ENCODE data around the gene AKAP13.
A peak's percentile ranks its signal among the peaks of the same experiment; 100 is the strongest.

AKAP13 gene

GRCh38 chr15:85396554-85396953 is 16.2 kb downstream of the AKAP13 start:
- no peak overlapping the region for H3K4me3 Mint-ChIP-seq
- no peaks in the 10 kb centered on the region for H3K9me3 Mint-ChIP-seq
- TF ChIP-seq, protein P1, sequence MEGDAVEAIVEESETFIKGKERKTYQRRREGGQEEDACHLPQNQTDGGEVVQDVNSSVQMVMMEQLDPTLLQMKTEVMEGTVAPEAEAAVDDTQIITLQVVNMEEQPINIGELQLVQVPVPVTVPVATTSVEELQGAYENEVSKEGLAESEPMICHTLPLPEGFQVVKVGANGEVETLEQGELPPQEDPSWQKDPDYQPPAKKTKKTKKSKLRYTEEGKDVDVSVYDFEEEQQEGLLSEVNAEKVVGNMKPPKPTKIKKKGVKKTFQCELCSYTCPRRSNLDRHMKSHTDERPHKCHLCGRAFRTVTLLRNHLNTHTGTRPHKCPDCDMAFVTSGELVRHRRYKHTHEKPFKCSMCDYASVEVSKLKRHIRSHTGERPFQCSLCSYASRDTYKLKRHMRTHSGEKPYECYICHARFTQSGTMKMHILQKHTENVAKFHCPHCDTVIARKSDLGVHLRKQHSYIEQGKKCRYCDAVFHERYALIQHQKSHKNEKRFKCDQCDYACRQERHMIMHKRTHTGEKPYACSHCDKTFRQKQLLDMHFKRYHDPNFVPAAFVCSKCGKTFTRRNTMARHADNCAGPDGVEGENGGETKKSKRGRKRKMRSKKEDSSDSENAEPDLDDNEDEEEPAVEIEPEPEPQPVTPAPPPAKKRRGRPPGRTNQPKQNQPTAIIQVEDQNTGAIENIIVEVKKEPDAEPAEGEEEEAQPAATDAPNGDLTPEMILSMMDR (IDR thresholded peaks at IDR 0.05) = no peak
- H3K27me3 Mint-ChIP-seq (ENCODE audit: low read depth, poor library complexity) = no peaks in the 10 kb centered on the region
- no peak overlapping the region for H3K27ac Mint-ChIP-seq
- DNase-seq = no peak
- H3K4me1 Mint-ChIP-seq = peaks cover 66% of the 10 kb centered on the region
- peaks cover 11% of the 10 kb centered on the region for H3K36me3 Mint-ChIP-seq (ENCODE audit: low read depth)

DNA sequence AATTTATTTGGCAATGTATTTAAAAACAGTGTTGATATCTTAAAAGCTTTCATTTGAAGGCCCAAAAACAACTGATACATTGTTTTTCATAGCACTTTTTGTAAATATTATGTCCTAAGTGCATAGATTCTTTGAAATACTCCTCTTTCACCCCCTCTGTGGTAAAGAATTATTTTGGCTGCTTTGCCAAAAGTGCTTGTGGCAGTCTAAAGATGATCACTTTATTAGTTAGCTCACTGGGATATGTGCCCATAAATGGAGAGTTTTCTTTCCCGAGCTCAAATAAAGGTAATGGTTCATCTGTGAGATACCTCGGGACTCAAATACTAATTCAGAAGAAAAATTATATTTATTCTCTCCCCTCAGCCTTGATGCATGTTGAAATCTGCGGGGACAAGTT is 16.7 kb downstream of the AKAP13 start:
- Mint-ChIP-seq H3K4me1 (peaks cover 72% of the 10 kb centered on the region), H3K27me3 (ENCODE audit: low read depth, poor library complexity) (no peaks in the 10 kb centered on the region), H3K36me3 (ENCODE audit: low read depth) (peaks cover 11% of the 10 kb centered on the region), H3K27ac (no peak overlapping the region), H3K9me3 (no peaks in the 10 kb centered on the region), H3K4me3 (no peak overlapping the region)
- TF ChIP-seq, protein P1 (IDR thresholded peaks at IDR 0.05) = no peak
- no peak for DNase-seq

DNA sequence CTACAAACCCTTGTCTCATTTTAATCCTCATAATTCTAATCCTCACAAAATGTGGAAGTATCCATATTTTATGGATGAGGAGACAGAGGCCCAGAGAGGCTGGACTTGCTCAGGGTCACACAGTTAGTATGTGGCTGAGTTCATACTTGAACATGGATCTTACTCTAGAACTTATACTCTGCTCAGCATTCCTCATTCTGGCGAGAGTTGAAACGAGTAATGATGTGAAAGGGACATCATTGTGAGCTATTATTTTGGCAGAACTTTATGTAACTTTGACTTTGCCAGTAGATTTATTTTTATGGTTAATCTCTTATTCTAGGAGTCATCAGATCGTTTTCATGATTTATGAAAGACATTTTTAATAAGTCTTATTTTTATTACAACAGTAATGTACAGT is 17.5 kb downstream of the AKAP13 start:
- Mint-ChIP-seq H3K4me3 (no peak overlapping the region), H3K4me1 (peaks cover 75% of the 10 kb centered on the region), H3K27me3 (ENCODE audit: low read depth, poor library complexity) (no peaks in the 10 kb centered on the region), H3K36me3 (ENCODE audit: low read depth) (peaks cover 11% of the 10 kb centered on the region), H3K9me3 (no peaks in the 10 kb centered on the region), H3K27ac (no peak overlapping the region)
- TF ChIP-seq, protein P1 (IDR thresholded peaks at IDR 0.05) = no peak
- DNase-seq = no peak

DNA sequence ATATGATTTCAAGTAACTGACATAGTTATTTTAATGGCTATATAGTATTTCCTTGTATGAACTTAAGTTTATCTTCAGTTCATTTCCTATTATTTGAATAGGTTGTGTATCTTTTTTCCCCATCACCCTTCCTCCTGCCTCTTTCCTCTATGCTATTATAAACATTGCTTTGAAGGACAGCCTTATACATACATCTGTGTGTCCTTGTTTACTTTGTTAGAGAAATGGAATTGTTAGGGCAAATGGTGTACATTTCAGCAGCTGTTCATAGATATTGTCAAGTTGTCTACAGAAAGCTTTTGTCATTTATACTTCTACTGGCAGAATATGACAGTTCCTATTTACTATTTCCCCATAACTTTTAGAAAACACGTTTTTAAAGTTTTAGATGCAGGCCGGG is 18.4 kb downstream of the AKAP13 start:
- Mint-ChIP-seq H3K4me1 (peaks cover 73% of the 10 kb centered on the region), H3K36me3 (ENCODE audit: low read depth) (peaks cover 11% of the 10 kb centered on the region)
- TF ChIP-seq, protein P1 (IDR thresholded peaks at IDR 0.05) = no peak

DNA sequence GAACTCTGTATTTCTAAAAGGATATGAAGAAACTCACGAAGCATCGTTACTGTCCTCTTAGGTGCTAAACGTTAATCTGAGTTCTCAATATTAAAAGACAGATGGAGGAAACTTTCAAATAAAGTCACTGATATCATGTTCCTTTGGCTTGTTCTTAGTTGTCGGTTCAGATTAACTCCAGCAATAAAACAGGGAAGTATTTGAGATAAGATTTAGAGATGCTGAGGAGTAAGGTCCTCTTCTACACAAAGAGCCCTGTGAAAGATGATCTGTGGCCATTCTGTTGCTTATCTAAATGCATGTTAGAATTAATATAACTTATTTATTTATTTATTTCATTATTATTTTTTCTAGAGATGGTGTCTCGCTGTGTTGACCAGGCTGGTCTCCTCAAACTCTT is 19.2 kb downstream of the AKAP13 start:
- TF ChIP-seq, protein P1 (IDR thresholded peaks at IDR 0.05) = no peak
- no peak overlapping the region for H3K4me3 Mint-ChIP-seq
- H3K27me3 Mint-ChIP-seq (ENCODE audit: low read depth, poor library complexity) = no peaks in the 10 kb centered on the region
- peaks cover 11% of the 10 kb centered on the region for H3K36me3 Mint-ChIP-seq (ENCODE audit: low read depth)
- peaks cover 73% of the 10 kb centered on the region for H3K4me1 Mint-ChIP-seq
- no peak for DNase-seq
- no peaks in the 10 kb centered on the region for H3K9me3 Mint-ChIP-seq
- no peak overlapping the region for H3K27ac Mint-ChIP-seq

More for the DNA sequence above, 18.4 kb downstream of the AKAP13 start:
- no peak for DNase-seq
- Mint-ChIP-seq H3K4me3 (no peak overlapping the region), H3K27me3 (ENCODE audit: low read depth, poor library complexity) (no peaks in the 10 kb centered on the region), H3K27ac (no peak overlapping the region), H3K9me3 (no peaks in the 10 kb centered on the region)

GRCh38 chr15:85400606-85401005 is 20.2 kb downstream of the AKAP13 start:
- H3K4me1 Mint-ChIP-seq = peaks cover 72% of the 10 kb centered on the region

More at GRCh38 chr15:85400606-85401005, 20.2 kb downstream of the AKAP13 start:
- H3K9me3 Mint-ChIP-seq = no peaks in the 10 kb centered on the region
- TF ChIP-seq, protein P1 (IDR thresholded peaks at IDR 0.05) = no peak
- DNase-seq = no peak
- no peaks in the 10 kb centered on the region for H3K27me3 Mint-ChIP-seq (ENCODE audit: low read depth, poor library complexity)
- peaks cover 11% of the 10 kb centered on the region for H3K36me3 Mint-ChIP-seq (ENCODE audit: low read depth)
- H3K27ac Mint-ChIP-seq = no peak overlapping the region
- H3K4me3 Mint-ChIP-seq = peak overlapping the region; percentile 22

All from nephron progenitor cell (in vitro differentiated cells).